Smooth muscle cell (in vitro differentiated cells): ENCODE measurements around the gene TSPOAP1. TPM values are rescaled to one million over a fixed set of nuclear protein-coding genes. Genes with fewer than 3 reads are reported as not detected.

Experiments used
- DNase-seq: peaks from one replicate; lab custom pipeline; 2025; ENCODE audit not compliant: unreplicated experiment; lab: John Stamatoyannopoulos, UW
- H2AFZ ChIP-seq: fragments of 200-600 bp; sonication (generic); 2 replicates; pipeline ENCODE4 v1.6.0; 2016; ENCODE audit warnings: antibody characterized with exemption, low read depth, mild to moderate bottlenecking
- H3F3A ChIP-seq: fragments of 200-600 bp; sonication (generic); 2 replicates; pipeline ENCODE4 v1.6.0; 2017; ENCODE audit warnings: antibody characterized with exemption, low read depth
- H3K27ac ChIP-seq: fragments of 200-600 bp; sonication (generic); 2 replicates; pipeline ENCODE4 v1.5.1; 2016; ENCODE audit warnings: low read depth, mild to moderate bottlenecking
- H3K27me3 ChIP-seq: fragments of 200-600 bp; sonication (generic); 2 replicates; pipeline ENCODE4 v1.6.1; 2016; ENCODE audit warnings: low read depth, mild to moderate bottlenecking
- H3K36me3 ChIP-seq: fragments of 200-600 bp; sonication (generic); 2 replicates; pipeline ENCODE4 v1.5.1; 2016; ENCODE audit warnings: low read depth
- H3K4me1 ChIP-seq: fragments of 200-600 bp; sonication (generic); 2 replicates; pipeline ENCODE4 v1.5.1; 2016; ENCODE audit warnings: low read depth
- H3K4me2 ChIP-seq: fragments of 200-600 bp; sonication (generic); 2 replicates; pipeline ENCODE4 v1.6.0; 2016; ENCODE audit warnings: mild to moderate bottlenecking
- H3K4me3 ChIP-seq: fragments of 200-600 bp; sonication (generic); 2 replicates; pipeline ENCODE4 v1.5.1; 2016; ENCODE audit warnings: mild to moderate bottlenecking
- H3K79me2 ChIP-seq: fragments of 200-600 bp; sonication (generic); 2 replicates; pipeline ENCODE4 v1.6.0; 2016; ENCODE audit warnings: low read depth, mild to moderate bottlenecking
- H3K9ac ChIP-seq: fragments of 200-600 bp; sonication (generic); 2 replicates; pipeline ENCODE4 v1.6.0; 2016; ENCODE audit warnings: low read depth
- H3K9me3 ChIP-seq: fragments of 200-600 bp; sonication (generic); replicated peaks from 2 replicates; pipeline ENCODE4 v1.5.1; 2016; ENCODE audit warnings: low read depth
- H4K20me1 ChIP-seq: fragments of 200-600 bp; sonication (generic); 2 replicates; pipeline ENCODE4 v1.6.0; 2016; ENCODE audit warnings: low read depth
- WGBS: methylation state at CpG from one replicate; pipeline ENCODE4 v1.1.7; 2016; ENCODE audit warnings: low lambda C conversion rate; 5-methylcytosine and 5-hydroxymethylcytosine counted together
- polyA plus RNA-seq: library from polyadenylated mRNA; unstranded; fragments of >200 nt; fragmentation: Nextera tagmentation; extraction: Ambion mirVana; gene quantifications from 2 replicates; pipeline ENCODE4 v1.2.1, GENCODE V29; 2016
- total RNA-seq: library from RNA; depleted of rRNA; stranded (reverse); fragments of >200 nt; gene quantifications from 2 replicates; pipeline ENCODE4 v1.2.3, GENCODE V29; 2014
- TF ChIP-seq, protein P1 (sequence below): fragments of 200-600 bp; sonication (generic); IDR thresholded peaks from 2 replicates; pipeline ENCODE4 v1.5.1; 2017; ENCODE audit warnings: borderline replicate concordance, mild to moderate bottlenecking, antibody characterized with exemption; ENCODE audit not compliant: insufficient read depth, poor library complexity, severe bottlenecking

The TSPOAP1 gene
- total and polyA plus RNA-seq, 2 experiments from 2014 or later = 7.0 to 11.7 TPM

DNA sequence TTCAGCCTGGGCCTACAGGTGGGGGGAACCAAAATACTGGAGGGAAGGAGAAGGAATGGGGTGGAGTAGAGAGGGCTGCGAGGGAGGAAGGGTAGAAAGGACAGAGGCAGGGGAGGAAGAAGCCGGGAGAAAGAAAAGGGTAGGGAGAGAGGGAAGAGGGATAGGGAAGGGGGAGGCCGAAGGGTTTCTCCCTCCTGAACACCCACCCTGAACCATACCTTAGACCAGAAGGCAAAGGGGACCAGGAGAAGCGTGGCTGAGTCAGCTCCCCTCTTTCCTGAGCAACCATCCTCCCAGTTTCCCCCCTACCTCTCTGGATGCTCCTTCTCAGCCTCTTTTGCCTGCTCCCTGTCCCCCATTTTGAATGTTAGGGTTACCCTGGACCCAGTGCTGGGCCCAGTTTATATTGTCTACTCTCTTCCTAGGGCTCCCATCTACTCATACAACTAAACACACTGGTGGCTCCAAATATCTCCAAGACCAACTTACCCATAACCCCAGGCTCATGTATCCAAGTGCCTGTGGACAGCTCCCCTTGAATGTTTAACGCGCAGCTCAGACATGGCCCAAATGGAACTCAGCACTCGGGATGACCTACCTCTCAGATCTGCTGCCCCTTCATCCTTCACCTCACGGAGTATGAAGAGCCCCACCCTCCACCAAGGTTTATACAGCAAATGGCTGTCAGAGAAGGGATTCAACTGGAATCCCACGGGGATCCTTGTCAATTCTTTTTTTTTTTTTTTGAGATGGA lies 7.8 kb downstream of the TSPOAP1 start:
- H3K79me2 ChIP-seq = no peaks in the 10 kb centered on the region
- H3K4me2 ChIP-seq = no peak overlapping the region
- H3K27ac ChIP-seq = no peak overlapping the region
- H2AFZ ChIP-seq = no peak overlapping the region
- H3K27me3 ChIP-seq = no peaks in the 10 kb centered on the region
- H3K4me3 ChIP-seq = no peak overlapping the region
- peaks cover 12% of the 10 kb centered on the region for H3K4me1 ChIP-seq
- no peaks in the 10 kb centered on the region for H4K20me1 ChIP-seq
- H3K9me3 ChIP-seq = no peaks in the 10 kb centered on the region
- no peak for DNase-seq
- no peak overlapping the region for H3K9ac ChIP-seq
- H3F3A ChIP-seq = no peaks in the 10 kb centered on the region
- 93% methylated on average over 9 of the region's 9 CpGs for WGBS
- TF ChIP-seq, protein P1, sequence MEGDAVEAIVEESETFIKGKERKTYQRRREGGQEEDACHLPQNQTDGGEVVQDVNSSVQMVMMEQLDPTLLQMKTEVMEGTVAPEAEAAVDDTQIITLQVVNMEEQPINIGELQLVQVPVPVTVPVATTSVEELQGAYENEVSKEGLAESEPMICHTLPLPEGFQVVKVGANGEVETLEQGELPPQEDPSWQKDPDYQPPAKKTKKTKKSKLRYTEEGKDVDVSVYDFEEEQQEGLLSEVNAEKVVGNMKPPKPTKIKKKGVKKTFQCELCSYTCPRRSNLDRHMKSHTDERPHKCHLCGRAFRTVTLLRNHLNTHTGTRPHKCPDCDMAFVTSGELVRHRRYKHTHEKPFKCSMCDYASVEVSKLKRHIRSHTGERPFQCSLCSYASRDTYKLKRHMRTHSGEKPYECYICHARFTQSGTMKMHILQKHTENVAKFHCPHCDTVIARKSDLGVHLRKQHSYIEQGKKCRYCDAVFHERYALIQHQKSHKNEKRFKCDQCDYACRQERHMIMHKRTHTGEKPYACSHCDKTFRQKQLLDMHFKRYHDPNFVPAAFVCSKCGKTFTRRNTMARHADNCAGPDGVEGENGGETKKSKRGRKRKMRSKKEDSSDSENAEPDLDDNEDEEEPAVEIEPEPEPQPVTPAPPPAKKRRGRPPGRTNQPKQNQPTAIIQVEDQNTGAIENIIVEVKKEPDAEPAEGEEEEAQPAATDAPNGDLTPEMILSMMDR = no peak
- no peaks in the 10 kb centered on the region for H3K36me3 ChIP-seq

DNA sequence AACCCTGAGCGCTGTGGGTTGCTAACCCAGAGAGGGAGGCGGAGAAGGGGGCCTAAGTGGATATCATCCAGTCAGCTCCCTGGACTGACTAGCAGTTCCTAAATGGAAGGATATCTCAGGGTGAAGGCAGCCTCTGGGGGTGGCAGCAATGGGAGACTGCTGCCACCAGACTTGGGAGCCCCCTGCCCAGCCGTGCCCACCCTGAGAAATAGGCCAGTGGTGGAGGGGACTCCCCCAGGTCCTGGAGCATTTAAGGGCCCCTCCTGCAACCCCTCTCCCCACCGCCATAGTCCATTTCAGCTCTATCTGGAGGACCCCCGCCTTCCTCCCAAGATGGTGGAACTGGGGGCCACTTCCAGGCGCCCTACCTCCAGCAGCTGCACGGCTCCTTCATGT lies 8.4 kb downstream of the TSPOAP1 start:
- Histone ChIP-seq H2AFZ (no peak overlapping the region), H3K27ac (no peak overlapping the region), H3K79me2 (no peaks in the 10 kb centered on the region), H3K4me1 (peaks cover 12% of the 10 kb centered on the region), H3K27me3 (no peaks in the 10 kb centered on the region), H3F3A (no peaks in the 10 kb centered on the region), H3K9me3 (no peaks in the 10 kb centered on the region), H3K9ac (no peak overlapping the region), H3K4me3 (no peak overlapping the region), H3K4me2 (no peak overlapping the region), H4K20me1 (no peaks in the 10 kb centered on the region), H3K36me3 (no peaks in the 10 kb centered on the region)
- DNase-seq = no peak
- 98% methylated on average over 7 of the region's 7 CpGs for WGBS
- TF ChIP-seq, protein P1 = no peak

DNA sequence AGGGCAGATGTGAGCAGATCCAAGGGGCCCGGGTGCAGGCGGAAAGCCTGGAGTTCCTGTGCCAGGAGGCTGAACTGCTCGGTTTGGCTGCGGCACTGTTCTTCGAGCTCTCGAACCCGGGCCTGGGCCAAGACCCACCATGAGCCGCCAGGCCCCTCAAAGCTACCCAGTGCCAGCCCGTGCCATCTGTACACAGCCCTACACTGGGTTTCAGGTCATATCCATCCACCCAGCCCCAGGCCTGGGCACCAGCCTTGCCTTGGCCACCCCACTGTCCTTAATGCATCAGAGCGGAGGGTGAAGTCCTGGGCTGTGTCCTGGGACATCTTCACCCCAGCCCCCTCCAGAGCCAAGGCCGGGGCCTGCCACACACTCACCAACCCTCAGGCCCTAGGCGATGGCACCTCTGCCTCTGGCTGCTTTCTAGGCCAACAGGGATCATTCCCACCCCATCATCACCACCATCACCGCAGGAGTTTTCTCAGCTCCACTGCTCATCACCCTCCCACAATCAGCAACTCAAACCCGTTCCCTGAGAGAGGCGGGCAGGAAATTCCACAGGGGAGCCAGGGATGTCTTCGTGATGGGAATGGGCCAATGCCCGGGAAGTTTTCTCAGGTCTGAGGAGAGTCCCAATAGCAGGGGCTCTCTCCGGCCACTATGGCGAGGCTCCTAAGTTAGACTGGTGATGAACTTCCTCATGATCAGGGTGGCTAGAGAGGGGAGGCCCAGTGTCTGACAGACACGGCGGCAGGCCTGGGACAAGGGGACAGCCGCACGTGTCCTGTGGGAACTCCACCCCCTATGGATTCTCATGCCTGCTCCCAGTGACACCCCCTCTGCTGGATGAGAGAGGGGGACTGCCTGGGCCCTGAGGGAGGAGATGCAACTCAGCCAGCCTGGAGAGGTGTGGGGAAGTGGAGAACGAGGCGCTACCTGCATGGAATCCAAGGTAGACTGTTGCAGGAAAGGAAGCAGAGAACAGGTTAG lies 9.1 kb downstream of the TSPOAP1 start:
- H3K79me2 ChIP-seq = no peaks in the 10 kb centered on the region
- H3K9ac ChIP-seq = no peak overlapping the region
- WGBS = 93% methylated on average over 25 of the region's 25 CpGs
- H3K36me3 ChIP-seq = no peaks in the 10 kb centered on the region
- H4K20me1 ChIP-seq = no peaks in the 10 kb centered on the region
- H2AFZ ChIP-seq = no peak overlapping the region
- no peak overlapping the region for H3K27ac ChIP-seq
- DNase-seq = no peak
- H3K4me3 ChIP-seq = no peak overlapping the region
- no peaks in the 10 kb centered on the region for H3F3A ChIP-seq
- no peaks in the 10 kb centered on the region for H3K27me3 ChIP-seq
- H3K4me1 ChIP-seq = peaks cover 6% of the 10 kb centered on the region
- no peak overlapping the region for H3K4me2 ChIP-seq
- TF ChIP-seq, protein P1 = no peak
- no peaks in the 10 kb centered on the region for H3K9me3 ChIP-seq
